ENCODE data around the gene RET.

RET gene

GRCh38 chr10:43089519-43089918 lies 12.7 kb downstream of the RET start:
- H3K27me3 ChIP-seq (ENCODE audit: control insufficient read depth in 3 of 3, insufficient read depth in 3 of 3, low read depth in 1 of 3, low read length in 3 of 3), result peaks cover 0 to 20% (median 0%) of the 10 kb centered on the region in 3 experiments
- H3K4me3 ChIP-seq (ENCODE audit: low read length in 2 of 2), result no peak overlapping the region
- no peak overlapping the region for H2BK12ac ChIP-seq (ENCODE audit: low read length)
- no peaks in the 10 kb centered on the region for H3K36me3 ChIP-seq (replicated peaks in 1 of 2; ENCODE audit: control insufficient read depth in 2 of 2, insufficient read depth in 2 of 2, low read length in 2 of 2)
- H3K9ac ChIP-seq (ENCODE audit: low read depth, low read length, poor library complexity), result no peak overlapping the region
- no peak overlapping the region for H3K23ac ChIP-seq (ENCODE audit: low read depth, low read length, poor library complexity)
- WGBS, 2 donors (ENCODE audit: extremely low coverage in 2 of 2, insufficient read length in 2 of 2, insufficient replicate concordance in 1 of 2), result no CpG with 5 or more reads among the region's 10 CpGs
- no peak overlapping the region for H2BK5ac ChIP-seq (ENCODE audit: low read length)
- H2AFZ ChIP-seq (ENCODE audit: low read length), result no peak overlapping the region
- peak overlapping the region; percentile 54 for H3K18ac ChIP-seq (ENCODE audit: low read length)
- H3K27ac ChIP-seq (replicated peaks; ENCODE audit: low read length), result no peak overlapping the region
- H3K9me3 ChIP-seq (replicated peaks in 1 of 2; ENCODE audit: control insufficient read depth in 2 of 2, insufficient read depth in 1 of 2, low read depth in 1 of 2, low read length in 2 of 2), result no peaks in the 10 kb centered on the region
- H3K14ac ChIP-seq (ENCODE audit: low read length), result peak overlapping the region; percentile 31
- no peak overlapping the region for H3K4me2 ChIP-seq (ENCODE audit: insufficient read depth, low read length, poor library complexity, severe bottlenecking)
- H2AK5ac ChIP-seq (ENCODE audit: low read depth, low read length), result peak overlapping the region; percentile 34
- H3K79me1 ChIP-seq (ENCODE audit: low read depth, low read length), result no peaks in the 10 kb centered on the region
- H3K4me1 ChIP-seq (ENCODE audit: control insufficient read depth in 2 of 2, insufficient read depth in 1 of 2, low read depth in 1 of 2, low read length in 2 of 2), result no peaks in the 10 kb centered on the region
- no peak overlapping the region for H4K8ac ChIP-seq (ENCODE audit: low read depth, low read length)
- no peak overlapping the region for H3K4ac ChIP-seq (ENCODE audit: low read length)
- H4K91ac ChIP-seq (ENCODE audit: low read depth, low read length, poor library complexity), result no peak overlapping the region
- no peak overlapping the region for H2BK120ac ChIP-seq (ENCODE audit: low read depth, low read length)
- no peak overlapping the region for H2BK15ac ChIP-seq (ENCODE audit: low read length)
- no peak for DNase-seq (ENCODE audit: low spot score)

GRCh38 chr10:43090188-43090587 lies 13.3 kb downstream of the RET start:
- Histone ChIP-seq H3K27ac (replicated peaks; ENCODE audit: low read length) (no peak overlapping the region), H2AFZ (ENCODE audit: low read length) (no peak overlapping the region), H3K18ac (ENCODE audit: low read length) (no peak overlapping the region), H3K9ac (ENCODE audit: low read depth, low read length, poor library complexity) (no peak overlapping the region), H2BK120ac (ENCODE audit: low read depth, low read length) (no peak overlapping the region), H3K79me1 (ENCODE audit: low read depth, low read length) (no peaks in the 10 kb centered on the region), H3K4me3 (ENCODE audit: low read length in 2 of 2) (no peak overlapping the region), H3K9me3 (replicated peaks in 1 of 2; ENCODE audit: control insufficient read depth in 2 of 2, insufficient read depth in 1 of 2, low read depth in 1 of 2, low read length in 2 of 2) (no peaks in the 10 kb centered on the region), H3K4me1 (ENCODE audit: control insufficient read depth in 2 of 2, insufficient read depth in 1 of 2, low read depth in 1 of 2, low read length in 2 of 2) (no peaks in the 10 kb centered on the region), H3K14ac (ENCODE audit: low read length) (peak overlapping the region; percentile 39), H2BK5ac (ENCODE audit: low read length) (no peak overlapping the region), H4K8ac (ENCODE audit: low read depth, low read length) (no peak overlapping the region), H3K4ac (ENCODE audit: low read length) (no peak overlapping the region), H3K4me2 (ENCODE audit: insufficient read depth, low read length, poor library complexity, severe bottlenecking) (no peak overlapping the region), H2BK12ac (ENCODE audit: low read length) (no peak overlapping the region), H4K91ac (ENCODE audit: low read depth, low read length, poor library complexity) (no peak overlapping the region), H3K27me3 (ENCODE audit: control insufficient read depth in 3 of 3, insufficient read depth in 3 of 3, low read depth in 1 of 3, low read length in 3 of 3) (peaks cover 0 to 16% (median 0%) of the 10 kb centered on the region in 3 experiments), H2AK5ac (ENCODE audit: low read depth, low read length) (no peak overlapping the region), H3K23ac (ENCODE audit: low read depth, low read length, poor library complexity) (no peak overlapping the region), H2BK15ac (ENCODE audit: low read length) (no peak overlapping the region), H3K36me3 (replicated peaks in 1 of 2; ENCODE audit: control insufficient read depth in 2 of 2, insufficient read depth in 2 of 2, low read length in 2 of 2) (no peaks in the 10 kb centered on the region)
- WGBS, 2 donors (ENCODE audit: extremely low coverage in 2 of 2, insufficient read length in 2 of 2, insufficient replicate concordance in 1 of 2), result no CpG with 5 or more reads among the region's 8 CpGs
- no peak for DNase-seq (ENCODE audit: low spot score)

GRCh38 chr10:43090664-43091063 lies 13.8 kb downstream of the RET start:
- no peak overlapping the region for H2AK5ac ChIP-seq (ENCODE audit: low read depth, low read length)
- no peaks in the 10 kb centered on the region for H3K79me1 ChIP-seq (ENCODE audit: low read depth, low read length)
- no peaks in the 10 kb centered on the region for H3K4me1 ChIP-seq (ENCODE audit: control insufficient read depth in 2 of 2, insufficient read depth in 1 of 2, low read depth in 1 of 2, low read length in 2 of 2)
- no peak overlapping the region for H2BK120ac ChIP-seq (ENCODE audit: low read depth, low read length)
- H3K18ac ChIP-seq (ENCODE audit: low read length), result no peak overlapping the region
- no peak overlapping the region for H3K14ac ChIP-seq (ENCODE audit: low read length)
- no peaks in the 10 kb centered on the region for H3K9me3 ChIP-seq (replicated peaks in 1 of 2; ENCODE audit: control insufficient read depth in 2 of 2, insufficient read depth in 1 of 2, low read depth in 1 of 2, low read length in 2 of 2)
- WGBS, 2 donors (ENCODE audit: extremely low coverage in 2 of 2, insufficient read length in 2 of 2, insufficient replicate concordance in 1 of 2), result no CpG with 5 or more reads among the region's 10 CpGs
- H2BK15ac ChIP-seq (ENCODE audit: low read length), result no peak overlapping the region
- no peak overlapping the region for H2BK12ac ChIP-seq (ENCODE audit: low read length)
- H3K27ac ChIP-seq (replicated peaks; ENCODE audit: low read length), result no peak overlapping the region
- H3K23ac ChIP-seq (ENCODE audit: low read depth, low read length, poor library complexity), result no peak overlapping the region
- H2BK5ac ChIP-seq (ENCODE audit: low read length), result no peak overlapping the region
- H2AFZ ChIP-seq (ENCODE audit: low read length), result no peak overlapping the region
- DNase-seq (ENCODE audit: low spot score), result no peak
- H3K27me3 ChIP-seq (ENCODE audit: control insufficient read depth in 3 of 3, insufficient read depth in 3 of 3, low read depth in 1 of 3, low read length in 3 of 3), result peaks cover 0 to 21% (median 0%) of the 10 kb centered on the region in 3 experiments
- no peak overlapping the region for H3K4ac ChIP-seq (ENCODE audit: low read length)
- H3K4me2 ChIP-seq (ENCODE audit: insufficient read depth, low read length, poor library complexity, severe bottlenecking), result no peak overlapping the region
- H4K91ac ChIP-seq (ENCODE audit: low read depth, low read length, poor library complexity), result no peak overlapping the region
- no peak overlapping the region for H3K9ac ChIP-seq (ENCODE audit: low read depth, low read length, poor library complexity)
- H3K4me3 ChIP-seq (ENCODE audit: low read length in 2 of 2), result no peak overlapping the region
- no peaks in the 10 kb centered on the region for H3K36me3 ChIP-seq (replicated peaks in 1 of 2; ENCODE audit: control insufficient read depth in 2 of 2, insufficient read depth in 2 of 2, low read length in 2 of 2)
- H4K8ac ChIP-seq (ENCODE audit: low read depth, low read length), result no peak overlapping the region

GRCh38 chr10:43091846-43092245 lies 15.0 kb downstream of the RET start:
- no peaks in the 10 kb centered on the region for H3K4me1 ChIP-seq (ENCODE audit: control insufficient read depth in 2 of 2, insufficient read depth in 1 of 2, low read depth in 1 of 2, low read length in 2 of 2)
- no peak overlapping the region for H2AFZ ChIP-seq (ENCODE audit: low read length)
- H3K4ac ChIP-seq (ENCODE audit: low read length), result no peak overlapping the region
- H2BK120ac ChIP-seq (ENCODE audit: low read depth, low read length), result no peak overlapping the region
- H3K4me3 ChIP-seq (ENCODE audit: low read length in 2 of 2), result no peak overlapping the region
- no peak overlapping the region for H3K9ac ChIP-seq (ENCODE audit: low read depth, low read length, poor library complexity)
- no peak overlapping the region for H2BK5ac ChIP-seq (ENCODE audit: low read length)
- H3K9me3 ChIP-seq (replicated peaks in 1 of 2; ENCODE audit: control insufficient read depth in 2 of 2, insufficient read depth in 1 of 2, low read depth in 1 of 2, low read length in 2 of 2), result no peaks in the 10 kb centered on the region
- no peak overlapping the region for H4K91ac ChIP-seq (ENCODE audit: low read depth, low read length, poor library complexity)
- H3K27ac ChIP-seq (replicated peaks; ENCODE audit: low read length), result no peak overlapping the region
- WGBS, 2 donors (ENCODE audit: extremely low coverage in 2 of 2, insufficient read length in 2 of 2, insufficient replicate concordance in 1 of 2), result no CpG with 5 or more reads among the region's 3 CpGs
- no peak overlapping the region for H2AK5ac ChIP-seq (ENCODE audit: low read depth, low read length)
- H3K23ac ChIP-seq (ENCODE audit: low read depth, low read length, poor library complexity), result no peak overlapping the region
- no peak overlapping the region for H2BK12ac ChIP-seq (ENCODE audit: low read length)
- H2BK15ac ChIP-seq (ENCODE audit: low read length), result no peak overlapping the region
- no peak for DNase-seq (ENCODE audit: low spot score)
- H3K79me1 ChIP-seq (ENCODE audit: low read depth, low read length), result no peaks in the 10 kb centered on the region
- no peaks in the 10 kb centered on the region for H3K36me3 ChIP-seq (replicated peaks in 1 of 2; ENCODE audit: control insufficient read depth in 2 of 2, insufficient read depth in 2 of 2, low read length in 2 of 2)
- H3K14ac ChIP-seq (ENCODE audit: low read length), result no peak overlapping the region
- H3K27me3 ChIP-seq (ENCODE audit: control insufficient read depth in 3 of 3, insufficient read depth in 3 of 3, low read depth in 1 of 3, low read length in 3 of 3), result peaks cover 0 to 27% (median 0%) of the 10 kb centered on the region in 3 experiments
- no peak overlapping the region for H3K4me2 ChIP-seq (ENCODE audit: insufficient read depth, low read length, poor library complexity, severe bottlenecking)
- H4K8ac ChIP-seq (ENCODE audit: low read depth, low read length), result no peak overlapping the region
- H3K18ac ChIP-seq (ENCODE audit: low read length), result no peak overlapping the region
